Hepatocyte (in vitro differentiated cells): ENCODE data around the gene GPR39. TPM values are rescaled to one million over a fixed set of nuclear protein-coding genes. Genes with fewer than 3 reads are reported as not detected.

Experiments used
- DNase-seq: peaks from one replicate; pipeline ENCODE4 v3.0.0-alpha.2; 2016; ENCODE audit warnings: low spot score
- H2AFZ ChIP-seq: fragments of 200-600 bp; sonication (generic); 2 replicates; pipeline ENCODE4 v1.6.0; 2016; ENCODE audit warnings: antibody characterized with exemption, mild to moderate bottlenecking
- H3K27ac ChIP-seq: fragments of 200-600 bp; sonication (generic); 2 replicates; pipeline ENCODE4 v1.5.1; 2016; ENCODE audit warnings: mild to moderate bottlenecking
- H3K27me3 ChIP-seq: fragments of 200-600 bp; sonication (generic); 2 replicates; pipeline ENCODE4 v1.6.1; 2016
- H3K36me3 ChIP-seq: fragments of 200-600 bp; sonication (generic); replicated peaks from 2 replicates; pipeline ENCODE4 v1.5.1; 2016; ENCODE audit warnings: low read depth; ENCODE audit not compliant: insufficient read depth
- H3K4me1 ChIP-seq: fragments of 200-600 bp; sonication (generic); 2 replicates; pipeline ENCODE4 v1.5.1; 2016; ENCODE audit warnings: mild to moderate bottlenecking, moderate library complexity; ENCODE audit not compliant: insufficient read depth
- H3K4me2 ChIP-seq: fragments of 200-600 bp; sonication (generic); 2 replicates; pipeline ENCODE4 v1.6.0; 2016
- H3K4me3 ChIP-seq: fragments of 200-600 bp; sonication (generic); 2 replicates; pipeline ENCODE4 v1.5.1; 2016; ENCODE audit warnings: mild to moderate bottlenecking
- H3K79me2 ChIP-seq: fragments of 200-600 bp; sonication (generic); 2 replicates; pipeline ENCODE4 v1.6.0; 2017; ENCODE audit warnings: mild to moderate bottlenecking
- H3K9me2 ChIP-seq: fragments of 200-600 bp; sonication (generic); replicated peaks from 2 replicates; pipeline ENCODE4 v1.6.0; 2017; ENCODE audit warnings: mild to moderate bottlenecking; ENCODE audit not compliant: insufficient read depth
- H3K9me3 ChIP-seq: fragments of 200-600 bp; sonication (generic); 2 replicates; pipeline ENCODE4 v1.5.1; 2016; ENCODE audit warnings: low read depth, mild to moderate bottlenecking
- H4K20me1 ChIP-seq: fragments of 200-600 bp; sonication (generic); 2 replicates; pipeline ENCODE4 v1.6.0; 2016; ENCODE audit warnings: mild to moderate bottlenecking; ENCODE audit not compliant: insufficient read depth, poor library complexity, severe bottlenecking
- EZH2 ChIP-seq: fragments of 200-600 bp; sonication (generic); IDR thresholded peaks from 2 replicates; pipeline ENCODE4 v1.6.1; 2016; ENCODE audit warnings: antibody characterized with exemption, mild to moderate bottlenecking, borderline replicate concordance
- EZH2phosphoT487 ChIP-seq: fragments of 200-600 bp; sonication (generic); IDR thresholded peaks from one replicate; pipeline ENCODE4 v1.6.1; 2018; ENCODE audit warnings: antibody characterized with exemption, mild to moderate bottlenecking, low read depth, moderate library complexity; ENCODE audit not compliant: unreplicated experiment, severe bottlenecking
- WGBS: methylation state at CpG from one replicate; pipeline ENCODE4 v1.1.6; 2016; ENCODE audit warnings: low lambda C conversion rate; ENCODE audit errors: missing lambda C conversion rate; 5-methylcytosine and 5-hydroxymethylcytosine counted together
- polyA plus RNA-seq: library from polyadenylated mRNA; unstranded; fragments of >200 nt; fragmentation: Nextera tagmentation; extraction: Ambion mirVana; gene quantifications from 2 replicates; pipeline ENCODE4 v1.2.1, GENCODE V29; 2016
- total RNA-seq: library from RNA; depleted of rRNA; stranded (reverse); fragments of >200 nt; gene quantifications from 2 replicates; pipeline ENCODE4 v1.2.3, GENCODE V29; 2014
- TF ChIP-seq, protein P1 (sequence below): fragments of 200-600 bp; sonication (generic); IDR thresholded peaks from 2 replicates; pipeline ENCODE4 v1.5.1; 2016; ENCODE audit warnings: antibody characterized with exemption, mild to moderate bottlenecking; ENCODE audit not compliant: poor library complexity

GPR39 gene
- total and polyA plus RNA-seq, 2 experiments from 2014 or later, result 11.1 to 14.5 TPM

GRCh38 chr2:132581991-132582738 lies 165.6 kb downstream of the GPR39 start:
- 69% methylated on average over 9 of the region's 9 CpGs for WGBS
- no peak overlapping the region for H3K4me3 ChIP-seq
- H3K36me3 ChIP-seq, result no peaks in the 10 kb centered on the region
- H3K9me3 ChIP-seq, result no peaks in the 10 kb centered on the region
- H2AFZ ChIP-seq, result no peak overlapping the region
- no peak overlapping the region for H3K4me2 ChIP-seq
- no peaks in the 10 kb centered on the region for H3K4me1 ChIP-seq
- no peaks in the 10 kb centered on the region for H3K27me3 ChIP-seq
- peaks cover 11% of the 10 kb centered on the region for H3K79me2 ChIP-seq
- no peak for DNase-seq
- no peaks in the 10 kb centered on the region for H3K9me2 ChIP-seq
- no peak for TF ChIP-seq EZH2phosphoT487
- no peak for TF ChIP-seq EZH2
- TF ChIP-seq, protein P1, sequence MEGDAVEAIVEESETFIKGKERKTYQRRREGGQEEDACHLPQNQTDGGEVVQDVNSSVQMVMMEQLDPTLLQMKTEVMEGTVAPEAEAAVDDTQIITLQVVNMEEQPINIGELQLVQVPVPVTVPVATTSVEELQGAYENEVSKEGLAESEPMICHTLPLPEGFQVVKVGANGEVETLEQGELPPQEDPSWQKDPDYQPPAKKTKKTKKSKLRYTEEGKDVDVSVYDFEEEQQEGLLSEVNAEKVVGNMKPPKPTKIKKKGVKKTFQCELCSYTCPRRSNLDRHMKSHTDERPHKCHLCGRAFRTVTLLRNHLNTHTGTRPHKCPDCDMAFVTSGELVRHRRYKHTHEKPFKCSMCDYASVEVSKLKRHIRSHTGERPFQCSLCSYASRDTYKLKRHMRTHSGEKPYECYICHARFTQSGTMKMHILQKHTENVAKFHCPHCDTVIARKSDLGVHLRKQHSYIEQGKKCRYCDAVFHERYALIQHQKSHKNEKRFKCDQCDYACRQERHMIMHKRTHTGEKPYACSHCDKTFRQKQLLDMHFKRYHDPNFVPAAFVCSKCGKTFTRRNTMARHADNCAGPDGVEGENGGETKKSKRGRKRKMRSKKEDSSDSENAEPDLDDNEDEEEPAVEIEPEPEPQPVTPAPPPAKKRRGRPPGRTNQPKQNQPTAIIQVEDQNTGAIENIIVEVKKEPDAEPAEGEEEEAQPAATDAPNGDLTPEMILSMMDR, result no peak
- H4K20me1 ChIP-seq, result no peaks in the 10 kb centered on the region
- H3K27ac ChIP-seq, result no peak overlapping the region

DNA sequence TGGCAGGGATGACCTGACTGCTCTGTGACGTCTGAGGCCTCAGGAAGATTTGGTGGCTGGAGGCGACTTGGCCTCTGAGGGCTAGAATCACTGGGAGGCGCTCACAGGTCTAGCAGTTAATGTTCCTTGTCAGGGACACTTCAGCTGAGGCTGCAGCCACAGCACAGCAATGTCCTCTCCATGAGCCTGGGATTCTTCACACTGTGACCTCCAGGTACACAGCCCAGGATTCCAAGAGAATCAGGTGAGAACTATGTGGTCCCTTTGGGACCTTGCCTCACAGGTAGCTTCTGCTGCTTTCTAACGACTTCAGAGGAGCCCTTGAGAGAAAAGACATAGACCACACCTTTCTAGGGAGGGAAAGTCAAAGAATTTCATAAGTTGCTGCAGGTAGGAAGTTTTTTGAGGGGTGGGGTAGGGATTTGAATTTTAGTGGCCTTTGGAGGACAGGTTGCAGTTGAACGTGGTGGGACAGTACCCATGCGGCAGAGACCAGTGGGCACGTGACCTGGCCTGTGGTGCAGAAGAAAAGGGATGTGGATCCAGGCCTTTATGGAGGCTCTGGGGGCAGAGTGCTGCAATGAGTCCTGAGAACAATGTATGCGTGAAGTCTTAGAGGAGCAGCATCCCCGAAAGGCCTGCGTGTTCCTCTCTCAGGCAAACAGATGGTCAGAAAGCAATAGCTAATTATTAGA lies 167.2 kb downstream of the GPR39 start:
- Histone ChIP-seq H3K27me3 (no peaks in the 10 kb centered on the region), H2AFZ (no peak overlapping the region), H3K4me3 (no peak overlapping the region), H3K9me2 (no peaks in the 10 kb centered on the region), H3K27ac (peak overlapping the region; percentile 21), H3K79me2 (peaks cover 15% of the 10 kb centered on the region), H3K4me1 (peaks cover 8% of the 10 kb centered on the region), H3K36me3 (no peaks in the 10 kb centered on the region), H3K9me3 (no peaks in the 10 kb centered on the region), H4K20me1 (no peaks in the 10 kb centered on the region), H3K4me2 (no peak overlapping the region)
- WGBS, result 91% methylated on average over 10 of the region's 10 CpGs
- no peak for DNase-seq
- TF ChIP-seq EZH2 (no peak), EZH2phosphoT487 (no peak)
- TF ChIP-seq, protein P1, result no peak

DNA sequence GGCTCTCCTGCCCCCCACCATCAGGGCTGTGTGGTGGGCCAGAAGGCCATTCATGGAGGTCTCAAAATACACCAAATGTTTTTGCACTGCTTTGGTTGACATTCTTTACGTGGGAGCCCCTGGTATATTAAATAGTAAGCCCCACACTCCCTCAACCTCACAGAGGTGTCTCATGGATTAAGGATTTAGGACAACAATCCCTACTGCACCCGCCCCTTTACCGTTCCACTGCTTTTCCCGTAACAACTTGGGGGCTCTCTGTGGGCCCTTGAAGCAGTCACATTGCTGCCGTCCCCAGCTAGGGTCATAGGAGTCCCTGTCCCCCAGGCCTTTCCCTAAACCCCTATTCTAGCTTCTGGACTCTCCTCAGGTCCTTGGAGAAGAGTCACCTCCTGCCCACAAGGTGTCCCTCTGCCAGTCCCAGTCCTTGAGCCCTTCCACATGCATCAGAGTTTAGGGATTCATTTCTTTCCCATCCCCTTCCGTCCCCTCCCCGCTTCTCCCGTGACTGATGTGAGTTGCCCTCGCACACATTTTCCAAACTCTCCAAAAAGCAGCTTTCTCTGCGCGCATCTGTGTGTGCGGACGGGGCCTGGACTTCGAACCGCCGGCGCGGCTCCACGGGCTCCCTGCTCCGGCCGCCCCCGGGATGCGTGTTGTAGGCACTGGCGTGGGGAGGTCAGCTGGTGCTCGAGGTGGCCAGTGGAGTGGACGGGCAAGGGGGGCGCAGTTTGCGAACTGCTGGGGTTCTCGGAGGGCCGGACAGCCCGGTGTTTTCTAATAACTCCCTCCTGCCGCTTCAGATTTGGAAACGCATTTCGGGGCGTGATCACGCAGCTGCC lies 168.6 kb downstream of the GPR39 start:
- H3K4me2 ChIP-seq, result no peak overlapping the region
- H4K20me1 ChIP-seq, result no peaks in the 10 kb centered on the region
- no peak overlapping the region for H3K4me3 ChIP-seq
- H3K9me2 ChIP-seq, result no peaks in the 10 kb centered on the region
- TF ChIP-seq EZH2, result no peak
- TF ChIP-seq EZH2phosphoT487, result no peak
- TF ChIP-seq, protein P1, result no peak
- no peak overlapping the region for H3K27ac ChIP-seq
- H3K36me3 ChIP-seq, result no peaks in the 10 kb centered on the region
- H2AFZ ChIP-seq, result no peak overlapping the region
- peaks cover 8% of the 10 kb centered on the region for H3K4me1 ChIP-seq
- H3K9me3 ChIP-seq, result no peaks in the 10 kb centered on the region
- H3K27me3 ChIP-seq, result no peaks in the 10 kb centered on the region
- DNase-seq, result no peak
- 97% methylated on average over 36 of the region's 36 CpGs for WGBS
- peaks cover 15% of the 10 kb centered on the region for H3K79me2 ChIP-seq
